IPS-18a (cell line): ENCODE measurements around the gene CDH23.

ENCODE experiments used
- H3K27ac ChIP-seq: one replicate; pipeline ENCODE4 v1.5.1; 2013; ENCODE audit warnings: low read length
- H3K27me3 ChIP-seq: one replicate; pipeline ENCODE4 v1.6.1; 2013; ENCODE audit warnings: mild to moderate bottlenecking, low read length; ENCODE audit not compliant: control insufficient read depth, insufficient read depth
- H3K36me3 ChIP-seq: one replicate; pipeline ENCODE4 v1.6.1; 2013; ENCODE audit warnings: low read depth, low read length; ENCODE audit not compliant: control insufficient read depth
- H3K4me1 ChIP-seq: one replicate; pipeline ENCODE4 v1.6.1; 2013; ENCODE audit warnings: low read depth, low read length; ENCODE audit not compliant: control insufficient read depth
- H3K4me3 ChIP-seq: one replicate; pipeline ENCODE4 v1.5.1; 2013; ENCODE audit warnings: low read length
- H3K9ac ChIP-seq: one replicate; pipeline ENCODE4 v1.6.1; 2013; ENCODE audit warnings: mild to moderate bottlenecking, low read length, moderate library complexity
- H3K9me3 ChIP-seq: one replicate; pipeline ENCODE4 v1.6.1; 2013; ENCODE audit warnings: low read depth, low read length; ENCODE audit not compliant: control insufficient read depth

The CDH23 gene

DNA sequence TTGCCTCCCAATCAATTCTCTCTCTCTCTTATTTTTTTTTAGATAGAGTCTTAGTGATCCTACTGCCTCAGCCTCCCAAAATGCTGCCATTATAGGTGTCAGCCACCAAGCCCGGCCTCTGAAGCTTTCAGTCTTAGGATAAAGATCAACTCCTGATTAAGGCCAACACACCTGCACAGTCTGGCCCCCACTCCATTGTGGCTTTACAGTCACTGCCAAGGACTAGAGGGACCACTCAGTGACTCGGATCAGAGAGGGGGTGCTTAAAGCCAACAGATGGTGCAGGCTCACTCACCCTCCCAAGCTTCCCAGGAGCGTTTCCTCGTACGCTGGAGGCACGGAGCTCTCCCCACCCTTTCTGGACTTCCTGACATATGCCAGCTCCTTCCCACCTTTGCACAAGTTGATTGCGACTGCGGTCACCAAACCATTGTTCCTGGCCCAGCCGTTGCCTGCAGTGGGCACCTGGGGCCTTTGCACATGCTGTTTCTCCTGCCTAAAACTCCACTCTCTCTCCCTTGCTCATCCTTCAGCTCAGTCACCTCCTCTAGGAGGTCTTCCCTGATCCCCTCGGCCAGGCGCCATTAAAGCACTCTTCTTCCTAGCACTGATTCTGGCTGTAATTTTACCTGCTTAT is 1.7 kb upstream of the CDH23 start:
- no peaks in the 10 kb centered on the region for H3K4me1 ChIP-seq
- H3K9me3 ChIP-seq: no peaks in the 10 kb centered on the region
- H3K9ac ChIP-seq: no peak overlapping the region
- peaks cover 43% of the 10 kb centered on the region for H3K27me3 ChIP-seq
- H3K27ac ChIP-seq: no peak overlapping the region
- no peak overlapping the region for H3K4me3 ChIP-seq
- H3K36me3 ChIP-seq: no peaks in the 10 kb centered on the region

DNA sequence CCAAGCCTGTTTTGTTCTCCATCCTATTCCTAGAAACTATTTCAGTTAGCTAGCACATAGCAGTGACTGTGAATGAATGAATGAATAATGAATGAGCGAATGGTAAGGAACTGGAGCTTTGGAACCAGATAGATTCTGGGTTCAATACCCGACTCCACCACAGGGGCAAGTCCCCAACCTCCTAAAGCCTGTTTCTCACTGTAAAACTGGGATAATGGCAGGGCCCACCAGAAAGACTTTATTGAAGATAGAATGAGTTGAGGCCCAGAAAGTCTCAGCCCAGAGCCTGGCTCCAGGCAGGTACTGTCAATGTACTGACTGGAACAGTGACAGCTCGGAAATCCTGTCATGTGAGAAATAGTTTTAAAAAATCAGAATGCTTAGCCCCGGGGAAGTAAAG is 1.1 kb upstream of the CDH23 start:
- Histone ChIP-seq H3K4me3 (peak overlapping the region; percentile 65), H3K27me3 (peaks cover 45% of the 10 kb centered on the region), H3K36me3 (no peaks in the 10 kb centered on the region), H3K4me1 (no peaks in the 10 kb centered on the region), H3K9ac (no peak overlapping the region), H3K9me3 (no peaks in the 10 kb centered on the region), H3K27ac (no peak overlapping the region)

DNA sequence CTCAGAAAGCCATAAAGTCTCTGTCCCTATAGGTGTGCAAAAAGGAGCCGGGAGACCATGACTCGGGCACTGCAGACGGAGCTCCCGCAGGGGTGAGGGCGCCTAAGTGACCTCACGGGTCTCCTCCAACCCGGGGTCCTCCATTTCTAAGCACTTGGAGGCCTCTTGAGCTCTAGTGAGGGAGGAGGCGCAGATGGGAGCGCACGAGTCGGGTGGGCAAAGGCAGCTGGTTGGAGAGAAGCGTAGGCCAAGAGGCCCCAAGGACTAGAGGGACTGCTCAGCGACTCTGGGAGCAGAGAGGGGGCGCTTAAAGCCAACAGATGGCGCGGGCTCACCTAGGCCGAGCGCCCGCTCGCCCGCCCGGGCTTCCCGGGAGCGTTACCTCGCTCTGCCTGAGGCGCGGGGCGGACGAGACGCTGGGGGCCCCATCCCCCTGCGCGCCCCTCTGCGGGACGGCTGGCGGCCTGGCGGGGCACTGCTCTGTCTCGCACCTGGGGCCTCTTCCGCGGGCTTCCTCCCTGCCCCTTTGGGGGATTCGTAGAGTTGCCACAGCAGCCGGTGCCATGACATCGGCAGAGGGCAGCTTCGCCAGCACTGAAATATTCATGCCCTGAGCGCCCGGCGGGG is 523 bp upstream of the CDH23 start:
- no peaks in the 10 kb centered on the region for H3K9me3 ChIP-seq
- H3K9ac ChIP-seq: peak overlapping the region; percentile 8
- no peaks in the 10 kb centered on the region for H3K4me1 ChIP-seq
- H3K36me3 ChIP-seq: no peaks in the 10 kb centered on the region
- no peak overlapping the region for H3K27ac ChIP-seq
- peak overlapping the region; percentile 65 for H3K4me3 ChIP-seq
- peaks cover 47% of the 10 kb centered on the region for H3K27me3 ChIP-seq

DNA sequence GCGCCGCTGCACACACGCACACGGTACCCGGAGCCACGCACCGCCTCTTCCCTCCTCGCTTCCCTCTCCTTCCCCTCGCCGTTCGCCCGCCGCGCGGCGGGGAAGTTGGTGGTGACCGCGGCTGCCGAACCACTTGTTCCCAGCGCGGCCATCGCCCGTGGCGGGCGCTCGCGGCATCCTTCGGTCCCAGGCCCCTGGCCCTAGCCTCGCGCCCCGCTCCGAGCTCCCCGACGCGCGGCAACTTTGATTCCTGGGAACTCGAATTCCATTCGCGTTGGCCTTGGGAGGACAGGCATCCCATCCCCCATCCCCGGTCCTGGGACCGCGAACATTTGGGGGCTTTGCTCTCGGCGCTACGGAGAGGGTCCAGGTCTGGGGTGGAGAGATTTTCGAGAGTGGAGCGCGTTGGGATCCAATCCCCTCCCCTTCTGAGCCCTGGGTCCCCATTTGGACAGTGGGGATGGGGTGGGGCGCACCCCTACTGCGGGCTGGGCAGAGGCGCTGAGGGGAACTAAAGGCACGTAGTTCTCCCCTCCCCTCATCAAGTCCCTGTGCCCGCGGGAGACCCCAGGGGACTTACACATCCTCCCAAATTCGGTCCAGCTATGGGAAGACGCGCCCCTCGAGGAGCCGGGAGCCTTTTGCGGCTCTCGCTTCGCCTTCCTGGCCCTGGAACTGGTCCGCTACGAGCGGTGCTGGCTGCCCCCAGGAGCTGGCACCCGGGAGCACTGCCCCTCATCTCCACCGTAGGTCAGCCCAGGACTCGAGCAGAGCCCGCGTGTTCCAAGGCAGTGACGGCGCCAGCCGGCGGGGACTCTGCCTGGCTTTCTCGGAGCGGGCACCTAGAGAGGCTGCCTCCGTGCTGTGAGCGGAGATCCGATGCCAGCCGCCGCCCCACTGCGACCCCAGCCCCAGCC is 834 bp downstream of the CDH23 start:
- Histone ChIP-seq H3K27ac (no peak overlapping the region), H3K36me3 (no peaks in the 10 kb centered on the region), H3K9me3 (no peaks in the 10 kb centered on the region), H3K4me3 (peak overlapping the region; percentile 72), H3K4me1 (no peaks in the 10 kb centered on the region), H3K27me3 (peaks cover 51% of the 10 kb centered on the region), H3K9ac (peak overlapping the region; percentile 19)

DNA sequence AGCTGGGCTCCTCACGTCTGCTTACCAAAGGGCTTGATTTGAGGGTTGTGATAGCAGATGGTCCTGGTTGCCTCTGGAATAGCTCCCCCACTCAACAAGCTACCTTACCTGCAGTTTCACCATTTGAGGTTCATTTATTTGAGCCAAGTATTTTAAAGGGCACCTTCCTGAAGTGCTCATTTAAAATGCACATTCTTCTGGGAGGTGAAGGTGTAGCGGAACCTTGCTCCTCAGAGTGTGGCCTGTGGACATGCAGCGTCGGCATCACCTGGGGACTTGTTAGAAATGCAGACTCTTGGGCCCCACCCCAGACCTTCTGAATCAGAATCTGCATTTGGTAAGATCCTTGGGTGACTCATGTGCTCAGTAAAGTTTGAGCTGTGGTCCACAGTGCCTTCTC is 2.3 kb downstream of the CDH23 start:
- H3K9ac ChIP-seq: no peak overlapping the region
- H3K4me1 ChIP-seq: no peaks in the 10 kb centered on the region
- H3K9me3 ChIP-seq: no peaks in the 10 kb centered on the region
- peaks cover 51% of the 10 kb centered on the region for H3K27me3 ChIP-seq
- no peaks in the 10 kb centered on the region for H3K36me3 ChIP-seq
- H3K4me3 ChIP-seq: no peak overlapping the region
- H3K27ac ChIP-seq: no peak overlapping the region

DNA sequence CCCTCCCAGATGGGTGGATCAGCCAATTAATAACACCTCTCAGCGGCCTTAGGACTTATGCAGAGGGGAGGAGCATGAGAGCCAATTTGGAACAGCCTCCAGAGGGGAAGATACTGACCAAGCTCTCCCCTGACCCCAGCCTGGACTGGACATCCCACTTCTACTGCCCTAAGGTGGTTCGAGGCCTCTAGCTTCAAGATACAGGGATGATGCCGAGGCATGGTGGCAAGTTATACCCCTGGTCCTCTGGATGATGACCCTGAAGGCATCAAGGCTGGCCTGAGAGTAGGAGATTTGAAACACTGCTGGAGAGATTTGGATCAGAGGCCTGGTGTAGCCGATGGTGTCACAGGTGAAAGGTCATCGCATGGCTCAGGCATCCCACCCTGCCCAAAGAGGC is 3.2 kb downstream of the CDH23 start:
- no peaks in the 10 kb centered on the region for H3K36me3 ChIP-seq
- H3K9ac ChIP-seq: no peak overlapping the region
- no peak overlapping the region for H3K27ac ChIP-seq
- no peaks in the 10 kb centered on the region for H3K4me1 ChIP-seq
- no peaks in the 10 kb centered on the region for H3K9me3 ChIP-seq
- H3K4me3 ChIP-seq: no peak overlapping the region
- peaks cover 50% of the 10 kb centered on the region for H3K27me3 ChIP-seq

DNA sequence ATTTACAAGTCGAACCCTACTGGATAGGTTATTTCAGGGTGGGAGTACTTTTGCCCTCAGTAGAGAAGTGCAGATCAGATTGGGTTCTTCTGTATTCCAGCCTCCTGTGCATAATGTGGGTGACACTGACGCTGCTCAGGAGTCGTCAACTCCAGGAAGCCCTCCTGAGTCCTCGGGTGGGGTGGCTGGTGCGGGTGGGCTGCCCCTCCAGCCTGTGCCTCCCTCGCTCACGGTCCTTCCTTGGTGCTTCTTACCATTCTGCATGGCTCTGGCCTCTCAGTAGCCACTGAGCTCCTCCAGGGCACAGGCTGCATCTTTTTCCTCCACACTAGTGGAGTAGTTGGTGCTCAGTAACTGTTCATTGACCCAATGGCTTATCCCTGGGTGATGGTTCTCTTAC is 4.3 kb downstream of the CDH23 start:
- H3K27me3 ChIP-seq: peaks cover 39% of the 10 kb centered on the region

DNA sequence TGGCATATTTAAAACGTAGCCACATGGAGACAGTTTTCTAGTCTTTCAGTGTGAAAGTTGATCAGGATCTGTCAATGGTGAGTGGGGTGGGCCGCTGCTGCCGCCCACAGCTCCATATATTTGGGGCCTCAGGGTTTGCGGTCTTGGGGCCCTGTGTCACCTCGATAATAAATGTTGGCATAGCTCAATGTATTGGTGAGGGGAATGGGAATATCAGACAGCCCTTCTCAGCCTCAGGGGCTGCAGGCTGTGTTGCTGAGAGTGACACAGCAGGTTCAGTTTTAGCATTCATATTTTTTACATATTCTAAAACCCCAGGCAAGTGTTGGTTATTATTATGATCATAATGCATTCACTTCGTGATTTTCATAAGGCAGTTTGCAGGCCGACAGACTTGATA is 5.3 kb downstream of the CDH23 start:
- Histone ChIP-seq H3K4me1 (no peaks in the 10 kb centered on the region), H3K27me3 (peaks cover 39% of the 10 kb centered on the region), H3K9me3 (no peaks in the 10 kb centered on the region), H3K9ac (no peak overlapping the region), H3K27ac (no peak overlapping the region), H3K4me3 (no peak overlapping the region), H3K36me3 (no peaks in the 10 kb centered on the region)

More for the DNA sequence above, 4.3 kb downstream of the CDH23 start:
- H3K4me1 ChIP-seq: no peaks in the 10 kb centered on the region
- no peak overlapping the region for H3K27ac ChIP-seq
- H3K4me3 ChIP-seq: no peak overlapping the region
- H3K36me3 ChIP-seq: no peaks in the 10 kb centered on the region
- no peak overlapping the region for H3K9ac ChIP-seq
- no peaks in the 10 kb centered on the region for H3K9me3 ChIP-seq

DNA sequence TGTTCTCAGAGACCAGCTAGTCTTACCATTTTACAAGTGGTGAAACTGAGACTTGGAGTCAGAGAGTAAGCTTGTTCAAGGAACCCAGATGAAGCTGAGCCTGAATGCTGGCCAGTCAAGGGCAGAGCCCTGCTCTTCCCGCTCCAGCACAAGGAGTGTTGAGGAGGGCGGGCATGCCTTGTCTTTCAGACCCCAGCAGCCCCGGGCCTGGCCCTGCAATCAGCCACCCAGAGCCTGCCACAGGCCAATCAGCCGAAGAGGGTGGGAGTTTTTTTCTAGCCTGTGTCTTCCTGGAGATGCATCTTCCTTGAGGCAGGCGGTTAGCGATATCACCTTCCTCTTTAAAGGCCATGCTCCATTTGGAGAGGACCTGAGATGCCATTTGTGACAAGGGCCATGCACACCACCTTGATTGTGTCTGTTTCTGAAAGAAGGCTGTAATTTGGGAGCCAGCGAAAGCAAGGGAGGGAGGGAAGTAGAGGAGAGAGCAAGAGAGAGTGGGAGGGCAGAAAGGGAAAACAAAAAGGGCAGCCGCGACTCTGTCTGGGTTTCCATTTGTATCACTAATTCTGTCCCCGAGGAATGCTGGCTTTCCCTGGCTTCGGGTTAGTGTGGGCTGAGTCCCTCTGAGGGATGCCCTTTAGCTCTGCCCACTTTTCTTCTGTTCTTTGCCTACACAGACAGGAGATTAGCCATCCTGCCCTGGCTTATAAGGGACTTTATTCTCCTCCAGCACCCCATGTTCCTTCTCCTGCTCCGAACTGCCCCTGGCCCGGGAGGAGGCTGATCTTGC is 8.0 kb downstream of the CDH23 start:
- no peaks in the 10 kb centered on the region for H3K9me3 ChIP-seq
- H3K27me3 ChIP-seq: peaks cover 12% of the 10 kb centered on the region
- no peak overlapping the region for H3K4me3 ChIP-seq
- H3K36me3 ChIP-seq: no peaks in the 10 kb centered on the region
- H3K4me1 ChIP-seq: peaks cover 7% of the 10 kb centered on the region
- H3K9ac ChIP-seq: no peak overlapping the region
- no peak overlapping the region for H3K27ac ChIP-seq

DNA sequence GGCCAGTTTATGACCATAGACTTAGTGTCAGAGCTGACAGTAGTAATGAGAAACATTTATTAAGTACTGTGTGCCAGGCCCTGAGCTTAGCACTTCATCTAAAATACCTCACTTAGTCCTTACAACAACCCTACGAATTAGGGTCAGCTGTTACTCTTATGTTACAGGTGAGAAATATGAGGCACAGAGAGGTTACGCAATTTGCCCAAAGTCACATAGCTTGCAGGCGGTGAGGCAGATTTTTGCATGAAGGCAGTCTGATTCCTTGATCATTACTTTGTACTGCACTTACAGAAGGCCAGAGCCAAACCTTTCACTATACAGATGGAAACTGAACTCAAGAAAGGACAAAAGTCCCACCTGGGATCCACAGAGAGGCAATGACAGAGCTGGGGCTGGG is 10.2 kb downstream of the CDH23 start:
- Histone ChIP-seq H3K4me3 (no peak overlapping the region), H3K9me3 (no peaks in the 10 kb centered on the region), H3K27me3 (no peaks in the 10 kb centered on the region), H3K9ac (no peak overlapping the region), H3K4me1 (peaks cover 7% of the 10 kb centered on the region), H3K27ac (no peak overlapping the region), H3K36me3 (no peaks in the 10 kb centered on the region)
